GM18861 (cell line): ENCODE measurements around the gene C1orf226.
A peak's percentile ranks its signal among the peaks of the same experiment; 100 is the strongest.
"Not testable (repeated sequence)": the region's sequence is repeated elsewhere in the genome, so short reads cannot be mapped to it uniquely, and the experiment has no call there.

Experiments
- ATAC-seq: cut with Tn5 transposase; IDR thresholded peaks from one replicate; pipeline ENCODE4 v1.9.1; 2021; ENCODE audit not compliant: unreplicated experiment

C1orf226 gene

DNA sequence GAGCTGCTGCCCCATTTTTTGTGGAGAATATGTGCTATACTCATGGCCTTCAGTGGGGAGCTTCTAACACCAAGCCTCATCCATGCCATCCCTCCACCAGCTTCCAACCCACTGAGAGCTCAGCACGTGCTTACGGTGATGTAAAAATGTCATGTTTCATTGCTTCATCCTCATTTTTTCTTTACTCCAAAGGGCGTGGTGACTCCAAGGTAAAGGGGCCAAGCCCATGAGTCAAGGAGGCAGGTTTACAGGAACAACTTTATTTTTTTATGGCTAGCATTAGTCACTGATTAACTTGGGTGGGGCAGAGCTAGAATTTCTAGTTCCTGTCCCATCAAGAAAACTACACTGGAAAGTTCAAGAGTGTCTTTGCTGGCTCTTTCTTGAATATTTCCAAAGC, at the start of gene C1orf226:
C1orf226 (plus strand) TSS at position 346 of the 400 bp plus-strand sequence. CDS start 174 bp downstream, outside the sequence.
- ATAC-seq: no peak

- no peak for ATAC-seq
These were observed 47.5 kb upstream of the C1orf226 start for GRCh38 chr1:162333991-162334390.

- ATAC-seq: no peak
These were observed 46.4 kb upstream of the C1orf226 start for GRCh38 chr1:162335126-162335525.

DNA sequence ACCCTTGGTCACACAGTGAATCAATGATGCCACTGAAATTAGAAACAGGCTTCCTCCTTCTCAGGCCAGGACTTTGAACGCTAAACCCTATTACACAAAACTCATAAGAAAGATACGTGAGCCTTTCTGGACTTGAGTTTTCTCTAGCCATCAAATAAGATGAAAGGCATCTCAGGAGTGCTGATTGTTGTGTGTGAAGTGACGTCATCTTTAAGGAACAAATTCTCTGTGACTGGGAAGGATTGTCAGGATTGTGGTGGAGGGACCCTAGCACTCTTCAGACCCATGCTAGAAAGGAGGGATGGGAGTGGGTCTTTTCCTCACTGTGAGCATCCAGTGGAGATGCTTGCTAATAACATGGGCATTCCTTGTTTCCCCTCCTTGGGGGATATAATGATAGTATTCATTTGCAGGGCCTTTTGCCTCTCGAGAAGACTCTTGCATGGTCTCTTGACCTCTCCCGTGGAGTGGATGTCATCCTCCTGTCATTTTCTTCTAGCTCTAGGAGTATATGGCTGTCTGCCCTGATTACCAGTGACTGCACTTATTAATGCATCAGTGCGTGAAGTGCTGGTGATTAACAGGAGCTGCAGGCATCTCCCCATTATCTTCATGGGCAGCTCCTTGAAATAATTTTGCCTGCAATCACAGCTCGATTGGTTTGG, 44.8 kb upstream of the C1orf226 start:
- no peak for ATAC-seq

DNA sequence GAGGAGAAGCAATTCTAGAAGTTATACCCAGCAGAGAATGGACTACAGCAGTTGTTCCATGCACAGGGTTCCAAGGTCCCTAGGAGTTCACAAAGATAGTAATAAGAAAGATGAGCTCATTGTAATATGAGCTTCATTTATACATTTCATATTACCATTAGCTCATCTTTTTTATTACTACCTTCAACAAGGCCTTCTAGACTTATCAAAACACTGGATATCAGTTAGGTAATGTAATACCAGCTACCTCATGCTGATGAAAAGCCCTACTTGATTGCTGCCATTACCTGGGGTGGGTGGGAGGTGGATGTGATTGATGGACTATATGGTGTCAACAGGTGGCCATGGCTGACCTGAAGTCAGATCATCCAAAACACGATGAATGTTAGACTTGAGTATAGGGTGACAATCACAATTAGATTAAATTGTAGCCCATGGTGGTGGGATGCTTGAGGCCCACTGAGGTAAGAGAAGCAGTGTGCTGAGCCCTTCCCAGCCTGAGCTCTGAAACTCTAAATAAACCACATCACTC, 39.0 kb upstream of the C1orf226 start:
- ATAC-seq: no peak

DNA sequence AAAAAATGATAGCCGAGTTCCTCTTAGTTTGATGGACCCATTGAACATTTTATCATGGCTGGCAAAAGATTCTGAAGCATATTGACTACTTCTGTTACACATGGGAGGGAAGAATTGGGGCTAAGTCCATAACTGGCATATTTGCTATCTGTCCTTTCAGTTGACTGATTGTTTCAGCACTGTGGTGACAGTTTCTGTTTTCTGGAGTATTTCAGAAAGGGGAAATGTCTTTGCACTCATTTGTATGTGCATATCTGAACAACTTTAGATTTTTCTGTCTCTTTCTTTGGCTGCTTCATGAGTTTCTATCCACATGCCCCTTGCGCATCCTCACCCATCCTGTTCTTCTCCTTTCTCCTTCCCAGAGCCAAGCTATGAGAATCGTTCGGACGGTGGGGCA, 38.1 kb upstream of the C1orf226 start:
- ATAC-seq: no peak

- ATAC-seq: no peak
These were observed 34.2 kb upstream of the C1orf226 start for GRCh38 chr1:162347281-162347680.

GRCh38 chr1:162349635-162350330, 31.7 kb upstream of the C1orf226 start:
- ATAC-seq: no peak

DNA sequence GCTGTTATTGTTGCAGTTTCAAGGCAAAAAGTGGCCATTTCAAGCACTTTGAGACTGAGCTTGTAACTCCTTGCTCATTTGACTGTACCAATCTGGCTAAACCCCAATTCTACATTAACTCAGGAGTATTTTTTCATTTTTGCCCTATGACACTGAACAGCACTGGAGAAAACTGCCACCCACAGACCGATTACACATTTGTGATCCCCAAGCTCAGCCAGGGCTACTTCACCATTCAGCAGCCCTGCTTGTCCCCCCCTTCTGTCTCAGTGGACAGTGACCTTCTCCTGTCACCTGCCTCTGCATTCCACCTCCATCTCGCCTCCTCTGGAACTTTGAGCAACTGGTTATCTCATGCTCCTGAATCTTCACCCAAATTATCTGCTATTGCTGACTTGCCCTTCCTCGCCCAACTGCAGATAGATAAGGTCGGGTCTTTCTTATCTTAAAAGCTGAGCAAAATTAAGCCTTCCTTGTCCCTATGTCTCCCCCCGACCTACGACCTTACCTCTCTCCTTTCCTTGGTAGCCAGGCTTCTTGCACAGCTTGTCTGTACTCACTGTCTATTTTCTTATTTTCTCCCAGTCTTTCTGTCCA, 30.2 kb upstream of the C1orf226 start:
- ATAC-seq: no peak

GRCh38 chr1:162351874-162352273, 29.7 kb upstream of the C1orf226 start:
- ATAC-seq: not testable (repeated sequence)

DNA sequence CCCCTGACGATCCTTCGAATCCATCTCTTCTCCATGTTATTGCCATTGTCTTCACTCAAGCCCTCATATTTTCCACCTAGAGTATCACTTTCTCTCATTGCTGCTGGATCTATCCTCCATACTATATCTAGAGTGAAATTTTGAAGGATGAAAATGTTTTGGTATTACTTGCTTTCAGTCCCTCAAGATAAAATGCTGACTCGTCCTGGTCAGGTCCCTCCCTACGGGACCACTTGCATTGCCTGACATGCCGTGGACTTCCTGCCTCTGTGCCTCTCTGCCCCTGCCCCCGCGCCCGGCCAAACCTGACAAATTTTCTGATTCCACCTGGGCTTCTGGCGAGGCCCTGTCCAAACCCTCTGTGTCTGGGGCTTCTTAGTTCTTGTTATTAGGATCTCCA, 28.4 kb upstream of the C1orf226 start:
- ATAC-seq: no peak

DNA sequence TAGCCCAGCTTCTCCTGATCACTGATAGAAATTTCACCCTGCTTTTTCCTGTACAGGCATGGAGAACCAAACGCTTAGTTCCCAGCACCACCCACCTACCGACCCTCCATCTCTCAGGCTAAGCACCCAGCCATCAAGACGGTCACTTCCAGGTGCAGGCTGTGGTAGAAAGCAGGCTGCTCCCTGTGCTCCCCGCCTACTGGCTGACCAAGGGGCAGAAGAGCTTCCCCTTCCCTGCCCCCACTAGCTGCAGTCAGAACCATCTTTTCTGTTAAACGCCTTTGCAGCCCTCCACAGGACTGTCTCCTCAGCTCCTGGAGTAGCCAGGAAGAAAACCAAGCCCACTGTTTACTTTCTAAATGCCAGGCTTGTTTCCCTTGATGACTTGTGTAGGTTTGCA, 27.8 kb upstream of the C1orf226 start:
- no peak for ATAC-seq

- no peak for ATAC-seq
These were observed 23.8 kb upstream of the C1orf226 start for GRCh38 chr1:162357681-162358266.

DNA sequence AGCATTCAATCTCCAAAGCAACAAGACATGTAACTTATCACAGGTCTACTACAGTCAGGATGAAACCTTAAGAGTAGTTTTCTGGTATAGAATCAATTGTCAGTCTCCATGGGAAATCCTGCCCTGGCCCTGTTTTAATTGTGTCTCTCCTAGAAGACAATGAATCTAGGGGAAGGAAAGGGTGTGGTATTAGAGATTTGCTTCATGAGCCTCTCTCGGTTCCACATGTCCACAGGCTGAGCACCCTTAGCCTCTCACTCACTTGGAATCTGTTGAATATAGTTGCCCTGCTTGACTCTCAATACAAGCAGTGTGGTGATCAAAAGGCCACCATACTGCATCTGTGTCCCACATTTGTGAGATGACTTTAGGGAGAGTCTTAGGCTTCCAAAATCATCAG, 22.6 kb upstream of the C1orf226 start:
- no peak for ATAC-seq

DNA sequence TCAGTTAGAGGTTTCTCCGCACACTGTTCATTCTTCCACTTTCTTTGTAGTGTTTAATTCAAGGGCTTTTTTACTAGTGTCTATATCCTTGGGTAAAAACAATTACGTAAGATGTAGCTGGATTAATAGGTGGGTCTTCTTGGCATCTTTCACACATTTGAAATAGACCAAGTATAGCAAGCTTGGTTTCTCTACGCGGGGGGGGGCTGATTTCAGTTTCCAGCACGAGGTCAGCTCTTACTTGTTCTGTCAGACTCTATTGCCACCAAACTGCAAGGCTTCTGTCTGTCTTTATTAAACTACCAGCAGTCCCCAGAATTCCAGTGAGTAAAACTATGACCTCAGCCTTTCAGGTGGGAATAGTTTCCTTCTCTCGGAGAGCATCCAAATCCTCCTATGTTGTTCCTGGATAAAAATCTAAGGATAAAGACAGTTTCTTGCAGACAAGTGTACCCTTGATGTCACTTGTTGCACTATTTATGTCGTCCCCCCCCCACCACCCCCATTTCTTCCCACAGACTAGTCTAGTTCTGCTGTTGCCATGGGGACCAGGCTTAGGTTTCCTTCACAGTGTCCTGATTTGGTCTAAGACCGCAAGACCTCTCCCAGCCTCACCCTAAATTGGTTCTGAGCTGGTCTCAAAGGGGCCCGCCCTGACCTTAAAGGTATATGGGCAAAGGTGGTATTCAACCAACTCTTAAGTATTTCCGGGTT, 21.8 kb upstream of the C1orf226 start:
- no peak for ATAC-seq

- ATAC-seq: no peak
These were observed 21.2 kb upstream of the C1orf226 start for GRCh38 chr1:162360237-162360873.

DNA sequence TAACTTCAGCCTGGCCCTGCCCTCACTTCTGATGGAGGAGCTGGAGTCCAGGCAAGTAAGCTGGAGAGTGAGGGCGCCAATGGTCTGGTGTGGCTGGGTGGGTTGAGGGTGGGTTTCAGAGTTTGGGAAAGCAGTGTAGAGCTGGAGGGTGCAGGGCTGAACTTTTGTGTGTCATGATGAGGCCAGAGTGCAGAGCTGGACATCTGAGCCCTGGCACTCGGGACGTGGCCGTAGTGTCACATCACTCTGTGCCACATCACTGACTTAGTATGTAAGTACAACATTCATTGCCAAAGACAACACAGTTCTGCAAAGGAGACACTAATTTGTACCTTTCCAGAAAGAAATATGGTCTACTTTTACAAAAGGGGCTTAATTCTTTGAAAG, 20.7 kb upstream of the C1orf226 start:
- no peak for ATAC-seq

GRCh38 chr1:162361349-162361748, 20.2 kb upstream of the C1orf226 start:
- peak; percentile 31 for ATAC-seq

GRCh38 chr1:162363823-162364222, 17.7 kb upstream of the C1orf226 start:
- no peak for ATAC-seq

DNA sequence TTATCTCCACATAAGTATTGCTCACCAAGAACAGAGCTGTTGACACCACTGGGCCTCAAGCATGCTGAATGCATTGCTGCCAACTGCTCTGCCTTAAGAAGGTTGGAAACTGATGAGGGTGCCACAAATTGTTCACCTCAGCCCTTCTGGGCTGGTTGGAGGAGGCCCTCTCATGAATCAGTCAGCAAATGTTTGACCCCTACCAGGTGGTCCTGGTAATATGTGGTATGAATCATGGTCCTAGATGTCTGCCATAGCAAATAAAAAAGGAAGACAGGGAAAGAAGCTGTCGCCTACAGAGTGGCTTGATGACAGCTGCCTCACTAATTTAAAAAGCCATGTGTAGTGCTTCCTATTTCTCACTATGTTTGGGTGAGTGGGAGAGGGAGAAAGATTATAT, 17.0 kb upstream of the C1orf226 start:
- ATAC-seq: no peak
